Effector memory CD4-positive, alpha-beta T cell (primary cell): ENCODE data around the gene INHBE.

ENCODE experiments used
- DNase-seq, 3 donors: peaks; one replicate each; pipeline ENCODE4 v3.0.0-alpha.2; 2020
- H3K27ac ChIP-seq: 2 replicates; pipeline ENCODE4 v1.7.0; 2013; ENCODE audit warnings: mild to moderate bottlenecking, low read length, moderate library complexity; ENCODE audit not compliant: insufficient read depth, poor library complexity, severe bottlenecking
- H3K27me3 ChIP-seq: replicated peaks from 2 replicates; pipeline ENCODE4 v1.7.0; 2013; ENCODE audit warnings: mild to moderate bottlenecking, low read length; ENCODE audit not compliant: insufficient read depth, control insufficient read depth, poor library complexity, severe bottlenecking
- H3K36me3 ChIP-seq: 2 replicates; pipeline ENCODE4 v1.7.0; 2013; ENCODE audit warnings: mild to moderate bottlenecking, low read length, moderate library complexity; ENCODE audit not compliant: control insufficient read depth, insufficient read depth
- H3K4me1 ChIP-seq: 2 replicates; pipeline ENCODE4 v1.7.0; 2013; ENCODE audit warnings: low read length, mild to moderate bottlenecking; ENCODE audit not compliant: control insufficient read depth, insufficient read depth, poor library complexity, severe bottlenecking
- H3K4me3 ChIP-seq: 2 replicates; pipeline ENCODE4 v1.7.0; 2013; ENCODE audit warnings: low read length, low read depth, mild to moderate bottlenecking; ENCODE audit not compliant: insufficient read depth, poor library complexity, severe bottlenecking
- H3K9me3 ChIP-seq: 2 replicates; pipeline ENCODE4 v1.7.0; 2013; ENCODE audit warnings: mild to moderate bottlenecking, low read length, moderate library complexity; ENCODE audit not compliant: control insufficient read depth

Gene INHBE

GRCh38 chr12:57429473-57430111, 25.5 kb upstream of the INHBE start:
- Histone ChIP-seq H3K27ac (peak overlapping the region; percentile 84), H3K9me3 (no peaks in the 10 kb centered on the region), H3K36me3 (no peaks in the 10 kb centered on the region), H3K4me1 (peaks cover 13% of the 10 kb centered on the region), H3K4me3 (peak overlapping the region; percentile 50), H3K27me3 (no peaks in the 10 kb centered on the region)
- no peak for DNase-seq

- peak overlapping the region; percentile 50 for H3K4me3 ChIP-seq
- peak in 1 of 3 donors; percentile 23 for DNase-seq
- H3K9me3 ChIP-seq = no peaks in the 10 kb centered on the region
These were observed 24.8 kb upstream of the INHBE start for GRCh38 chr12:57430112-57430930.

GRCh38 chr12:57430931-57431566, 24.1 kb upstream of the INHBE start, which contains the start of gene R3HDM2:
TSS of gene R3HDM2 (minus strand) at chr12:57431043. CDS start at chr12:57310428, 120,615 bp downstream.
- H3K36me3 ChIP-seq = no peaks in the 10 kb centered on the region
- H3K27me3 ChIP-seq = no peaks in the 10 kb centered on the region
- peaks cover 13% of the 10 kb centered on the region for H3K4me1 ChIP-seq
- peak within 1 kb of the TSS; percentile 50 for H3K4me3 ChIP-seq
- peak within 1 kb of the TSS; percentile 84 for H3K27ac ChIP-seq
- no peaks in the 10 kb centered on the region for H3K9me3 ChIP-seq
- DNase-seq = peak; percentile 88 to 92 (median 92)

More at GRCh38 chr12:57430112-57430930, 24.8 kb upstream of the INHBE start:
- no peaks in the 10 kb centered on the region for H3K36me3 ChIP-seq
- no peaks in the 10 kb centered on the region for H3K27me3 ChIP-seq
- peak overlapping the region; percentile 84 for H3K27ac ChIP-seq
- H3K4me1 ChIP-seq = peaks cover 13% of the 10 kb centered on the region

- Histone ChIP-seq H3K9me3 (no peaks in the 10 kb centered on the region), H3K27me3 (no peaks in the 10 kb centered on the region), H3K4me3 (peak overlapping the region; percentile 45), H3K27ac (peak overlapping the region; percentile 84), H3K36me3 (no peaks in the 10 kb centered on the region), H3K4me1 (peaks cover 13% of the 10 kb centered on the region)
- no peak for DNase-seq
These were observed 23.4 kb upstream of the INHBE start for GRCh38 chr12:57431654-57432188.

- H3K27me3 ChIP-seq = no peaks in the 10 kb centered on the region
- DNase-seq = no peak
These were observed 21.7 kb upstream of the INHBE start for GRCh38 chr12:57433370-57433769.

GRCh38 chr12:57434517-57435223, 20.4 kb upstream of the INHBE start, which contains the start of gene INHBC:
TSS of gene INHBC (plus strand) at chr12:57434784. CDS start at chr12:57434887, 103 bp downstream.
- no peaks in the 10 kb centered on the region for H3K36me3 ChIP-seq
- no peaks in the 10 kb centered on the region for H3K27me3 ChIP-seq
- H3K9me3 ChIP-seq = no peaks in the 10 kb centered on the region
- DNase-seq = no peak
- H3K4me3 ChIP-seq = no peak within 1 kb of the TSS
- H3K4me1 ChIP-seq = peaks cover 8% of the 10 kb centered on the region
- no peak within 1 kb of the TSS for H3K27ac ChIP-seq

More at GRCh38 chr12:57433370-57433769, 21.7 kb upstream of the INHBE start:
- no peaks in the 10 kb centered on the region for H3K9me3 ChIP-seq
- no peaks in the 10 kb centered on the region for H3K36me3 ChIP-seq
- H3K4me3 ChIP-seq = no peak overlapping the region
- peaks cover 13% of the 10 kb centered on the region for H3K4me1 ChIP-seq
- no peak overlapping the region for H3K27ac ChIP-seq

- no peaks in the 10 kb centered on the region for H3K9me3 ChIP-seq
- H3K27me3 ChIP-seq = no peaks in the 10 kb centered on the region
- H3K4me3 ChIP-seq = no peak overlapping the region
- no peak for DNase-seq
- peaks cover 4% of the 10 kb centered on the region for H3K4me1 ChIP-seq
- no peaks in the 10 kb centered on the region for H3K36me3 ChIP-seq
- no peak overlapping the region for H3K27ac ChIP-seq
These were observed 19.8 kb upstream of the INHBE start for GRCh38 chr12:57435293-57435692.

GRCh38 chr12:57438400-57438799, 16.7 kb upstream of the INHBE start:
- H3K9me3 ChIP-seq = no peaks in the 10 kb centered on the region
- H3K36me3 ChIP-seq = no peaks in the 10 kb centered on the region
- no peaks in the 10 kb centered on the region for H3K27me3 ChIP-seq
- H3K4me3 ChIP-seq = no peak overlapping the region
- no peaks in the 10 kb centered on the region for H3K4me1 ChIP-seq
- no peak for DNase-seq
- H3K27ac ChIP-seq = no peak overlapping the region

GRCh38 chr12:57439762-57440266, 15.3 kb upstream of the INHBE start:
- Histone ChIP-seq H3K27me3 (no peaks in the 10 kb centered on the region), H3K4me3 (no peak overlapping the region), H3K9me3 (no peaks in the 10 kb centered on the region), H3K4me1 (no peaks in the 10 kb centered on the region), H3K36me3 (no peaks in the 10 kb centered on the region), H3K27ac (no peak overlapping the region)
- no peak for DNase-seq
